ENCODE results near the gene SHISA7.

- TF ChIP-seq EZH2 (IDR thresholded peaks at IDR 0.05): no peak
- TF ChIP-seq, protein P1, sequence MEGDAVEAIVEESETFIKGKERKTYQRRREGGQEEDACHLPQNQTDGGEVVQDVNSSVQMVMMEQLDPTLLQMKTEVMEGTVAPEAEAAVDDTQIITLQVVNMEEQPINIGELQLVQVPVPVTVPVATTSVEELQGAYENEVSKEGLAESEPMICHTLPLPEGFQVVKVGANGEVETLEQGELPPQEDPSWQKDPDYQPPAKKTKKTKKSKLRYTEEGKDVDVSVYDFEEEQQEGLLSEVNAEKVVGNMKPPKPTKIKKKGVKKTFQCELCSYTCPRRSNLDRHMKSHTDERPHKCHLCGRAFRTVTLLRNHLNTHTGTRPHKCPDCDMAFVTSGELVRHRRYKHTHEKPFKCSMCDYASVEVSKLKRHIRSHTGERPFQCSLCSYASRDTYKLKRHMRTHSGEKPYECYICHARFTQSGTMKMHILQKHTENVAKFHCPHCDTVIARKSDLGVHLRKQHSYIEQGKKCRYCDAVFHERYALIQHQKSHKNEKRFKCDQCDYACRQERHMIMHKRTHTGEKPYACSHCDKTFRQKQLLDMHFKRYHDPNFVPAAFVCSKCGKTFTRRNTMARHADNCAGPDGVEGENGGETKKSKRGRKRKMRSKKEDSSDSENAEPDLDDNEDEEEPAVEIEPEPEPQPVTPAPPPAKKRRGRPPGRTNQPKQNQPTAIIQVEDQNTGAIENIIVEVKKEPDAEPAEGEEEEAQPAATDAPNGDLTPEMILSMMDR (IDR thresholded peaks at IDR 0.05): no peak
- TF ChIP-seq EZH2phosphoT487 (IDR thresholded peaks at IDR 0.05): no peak
Measured at GRCh38 chr19:55459950-55460657, 17.0 kb upstream of the SHISA7 start.
